Measurements from ENCODE around the gene ATP5F1A. TPM values are rescaled to one million over a fixed set of nuclear protein-coding genes. Genes with fewer than 3 reads are reported as not detected.

The ATP5F1A gene
- total RNA-seq, 1 experiment from 2014 or later: 625 TPM

- Histone ChIP-seq H2BK20ac (ENCODE audit: low read depth, low read length, poor library complexity, severe bottlenecking) (no peak overlapping the region), H4K8ac (replicated peaks; ENCODE audit: insufficient read length, low read depth, low read length) (no peak overlapping the region), H3K4me1 (ENCODE audit: insufficient read depth, low read length) (peaks cover 3% of the 10 kb centered on the region; the same call in 1 of the 2 replicates), H3T11ph (ENCODE audit: low read length) (no peak overlapping the region), H3K9me3 (ENCODE audit: control insufficient read depth, low read depth, low read length) (no peaks in the 10 kb centered on the region), H3K56ac (ENCODE audit: insufficient read length, low read depth, low read length) (no peak overlapping the region), H3K27ac (ENCODE audit: insufficient read length, low read depth, low read length) (no peak overlapping the region), H2BK12ac (ENCODE audit: insufficient read length, low read depth, low read length) (no peak overlapping the region), H3K4ac (ENCODE audit: low read depth, low read length) (no peak overlapping the region), H2BK120ac (ENCODE audit: low read depth, low read length, poor library complexity, severe bottlenecking) (no peak overlapping the region), H3K4me2 (ENCODE audit: insufficient read depth, insufficient read length, low read length) (no peak overlapping the region), H3K27me3 (ENCODE audit: insufficient read depth, low read length) (no peaks in the 10 kb centered on the region), H4K5ac (ENCODE audit: insufficient read length, low read depth, low read length) (no peak overlapping the region), H3K23me2 (ENCODE audit: insufficient read length, low read depth, low read length, poor library complexity, severe bottlenecking) (no peaks in the 10 kb centered on the region), H3K79me2 (ENCODE audit: insufficient read depth, low read length) (no peaks in the 10 kb centered on the region), H3K9ac (ENCODE audit: extremely low read depth, insufficient read length, low read length) (no peak overlapping the region), H4K20me1 (ENCODE audit: control insufficient read depth, insufficient read depth, insufficient read length) (no peaks in the 10 kb centered on the region), H3K79me1 (ENCODE audit: insufficient read depth, low read depth, low read length, poor library complexity, severe bottlenecking) (no peaks in the 10 kb centered on the region), H4K91ac (ENCODE audit: insufficient read length, low read depth, low read length) (no peak overlapping the region), H3K23ac (ENCODE audit: insufficient read length, low read depth, low read length) (no peak overlapping the region), H3K18ac (ENCODE audit: insufficient read length, low read depth, low read length) (no peak overlapping the region), H3K14ac (ENCODE audit: insufficient read depth, low read length) (no peak overlapping the region), H2AK5ac (ENCODE audit: insufficient read length, low read length) (no peak overlapping the region), H2BK15ac (ENCODE audit: low read depth, low read length) (no peak overlapping the region), H2BK5ac (ENCODE audit: insufficient read length, low read length) (no peak overlapping the region), H2AFZ (ENCODE audit: low read length) (no peak overlapping the region)
- H3K27ac Mint-ChIP-seq: peak overlapping the region in 1 of 3 experiments; percentile 70; a peak in 1 of 7 replicates
- DNase-seq: no peak
- H3K36me3 Mint-ChIP-seq (ENCODE audit: insufficient read depth in 1 of 3, low read depth in 3 of 3): no peaks in the 10 kb centered on the region
- no CpG with 5 or more reads among the region's 4 CpGs for WGBS (ENCODE audit: extremely low coverage, insufficient read length, low lambda C conversion rate)
- no peak for TF ChIP-seq CTCF (conservative IDR thresholded peaks at IDR 0.05)
- no peaks in the 10 kb centered on the region for H3K27me3 Mint-ChIP-seq (ENCODE audit: low read depth)
- peaks cover 9 to 21% of the 10 kb centered on the region in 2 experiments for H3K4me1 Mint-ChIP-seq
- H3K4me3 Mint-ChIP-seq: no peak overlapping the region
- no peaks in the 10 kb centered on the region; a peak in 1 of 5 replicates for H3K9me3 Mint-ChIP-seq
Observed at GRCh38 chr18:46141199-46141598, 43.1 kb upstream of the ATP5F1A start.
